Measurements from ENCODE around the gene ZC3H12D.

ZC3H12D gene

DNA sequence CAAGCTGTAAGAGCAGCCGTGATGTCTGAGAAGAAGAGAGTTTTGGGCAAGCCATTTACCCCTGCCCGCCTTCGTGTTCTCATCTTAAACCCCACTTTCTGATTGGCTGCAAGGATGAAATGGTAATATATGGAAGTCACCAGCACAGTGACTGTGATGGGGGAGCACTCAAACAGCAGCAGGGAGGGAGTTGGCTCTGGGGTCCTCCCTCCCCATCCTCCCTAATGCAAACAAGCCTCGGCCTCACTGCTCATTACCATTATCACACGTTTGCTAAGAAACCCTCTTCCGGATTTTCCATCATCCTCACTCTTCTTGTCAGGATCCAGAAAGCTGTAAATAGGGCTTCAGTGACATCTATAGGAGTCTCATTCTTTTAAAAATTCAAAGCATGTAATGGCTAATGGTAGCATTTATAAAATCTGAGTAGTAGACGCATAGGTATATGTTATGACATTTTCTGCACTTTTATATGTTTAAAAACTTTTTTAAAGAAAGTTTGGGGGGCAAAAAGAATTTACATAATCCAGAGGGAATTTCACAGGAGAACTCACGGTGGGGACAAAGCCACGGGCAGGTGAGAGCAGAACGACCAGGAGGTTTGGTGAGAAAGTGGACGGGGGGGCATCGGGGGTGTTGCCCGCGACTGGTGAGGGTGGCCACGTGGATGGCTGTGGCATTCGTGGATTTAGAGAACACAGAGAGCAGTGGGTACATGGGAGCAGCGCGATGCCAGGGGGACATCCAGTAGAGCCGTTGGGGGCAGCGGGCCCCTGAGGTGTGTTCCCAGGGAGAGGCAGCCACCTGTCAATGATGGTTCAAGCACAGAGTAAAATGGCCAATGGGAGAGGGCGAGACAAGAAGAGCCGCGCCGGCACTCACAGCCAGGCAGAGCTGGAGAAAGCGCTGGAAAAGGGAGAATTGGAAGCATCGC lies 55.1 kb downstream of the ZC3H12D start:
- Mint-ChIP-seq H3K27me3 (no peaks in the 10 kb centered on the region), H3K27ac (peak overlapping the region; percentile 78 to 92), H3K9me3 (no peaks in the 10 kb centered on the region), H3K4me3 (no peak overlapping the region), H3K4me1 (peaks cover 12% of the 10 kb centered on the region)
- DNase-seq (no peak), ATAC-seq (no peak)

DNA sequence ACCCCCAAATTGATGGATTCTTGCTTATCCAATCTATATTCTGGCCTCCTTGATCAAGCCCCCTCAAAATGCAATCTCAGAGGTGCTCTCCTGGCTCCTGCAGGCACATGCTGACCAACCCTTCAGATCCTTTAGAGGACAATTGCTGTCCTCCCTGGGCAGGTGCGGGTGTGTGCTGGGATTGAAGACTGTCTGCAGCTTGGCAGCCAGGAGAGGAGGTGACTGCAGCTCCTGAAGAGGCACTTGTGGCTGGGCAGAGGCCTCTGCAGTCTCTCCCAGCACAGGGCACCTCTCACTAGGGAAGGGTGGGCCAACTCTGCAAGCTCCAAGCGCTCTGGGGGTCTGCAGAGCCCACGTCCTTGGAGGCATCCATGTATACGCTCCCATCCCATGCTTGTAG lies 56.2 kb downstream of the ZC3H12D start:
- no peaks in the 10 kb centered on the region for H3K9me3 Mint-ChIP-seq
- no peaks in the 10 kb centered on the region for H3K27me3 Mint-ChIP-seq
- peaks cover 12% of the 10 kb centered on the region for H3K4me1 Mint-ChIP-seq
- no peak for DNase-seq
- H3K4me3 Mint-ChIP-seq = no peak overlapping the region
- ATAC-seq = no peak
- H3K27ac Mint-ChIP-seq = peak overlapping the region in 1 of 2 donors; percentile 83

DNA sequence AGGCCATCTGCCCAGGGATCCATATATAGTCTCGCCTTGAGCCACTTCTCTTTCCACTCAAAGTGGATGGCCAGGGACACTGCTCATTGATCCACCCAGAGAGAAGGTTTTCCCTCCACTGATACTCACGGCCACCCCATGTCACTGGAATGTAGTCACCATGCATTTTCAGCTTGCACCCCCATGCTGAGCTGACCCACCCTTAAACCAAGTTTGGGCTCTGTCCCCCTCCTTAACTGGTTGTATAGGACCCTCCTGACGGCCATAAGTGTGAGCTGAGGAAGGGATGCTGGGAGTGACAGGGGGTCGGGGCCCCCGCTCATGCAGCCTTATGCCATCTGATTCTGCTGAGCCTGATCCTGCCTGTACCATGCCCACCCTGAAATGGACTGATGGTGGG lies 59.1 kb downstream of the ZC3H12D start:
- H3K27ac Mint-ChIP-seq = peak overlapping the region in 1 of 2 donors; percentile 55
- H3K4me3 Mint-ChIP-seq = no peak overlapping the region
- H3K9me3 Mint-ChIP-seq = no peaks in the 10 kb centered on the region
- ATAC-seq = no peak
- peaks cover 6% of the 10 kb centered on the region for H3K4me1 Mint-ChIP-seq
- no peaks in the 10 kb centered on the region for H3K27me3 Mint-ChIP-seq
- no peak for DNase-seq

- H3K4me3 Mint-ChIP-seq = no peak overlapping the region
- no peaks in the 10 kb centered on the region for H3K9me3 Mint-ChIP-seq
- no peak overlapping the region for H3K27ac Mint-ChIP-seq
- DNase-seq = no peak
- no peaks in the 10 kb centered on the region for H3K27me3 Mint-ChIP-seq
- no peak for ATAC-seq
- peaks cover 6% of the 10 kb centered on the region for H3K4me1 Mint-ChIP-seq
Observed at GRCh38 chr6:149425224-149425623, 59.6 kb downstream of the ZC3H12D start.

DNA sequence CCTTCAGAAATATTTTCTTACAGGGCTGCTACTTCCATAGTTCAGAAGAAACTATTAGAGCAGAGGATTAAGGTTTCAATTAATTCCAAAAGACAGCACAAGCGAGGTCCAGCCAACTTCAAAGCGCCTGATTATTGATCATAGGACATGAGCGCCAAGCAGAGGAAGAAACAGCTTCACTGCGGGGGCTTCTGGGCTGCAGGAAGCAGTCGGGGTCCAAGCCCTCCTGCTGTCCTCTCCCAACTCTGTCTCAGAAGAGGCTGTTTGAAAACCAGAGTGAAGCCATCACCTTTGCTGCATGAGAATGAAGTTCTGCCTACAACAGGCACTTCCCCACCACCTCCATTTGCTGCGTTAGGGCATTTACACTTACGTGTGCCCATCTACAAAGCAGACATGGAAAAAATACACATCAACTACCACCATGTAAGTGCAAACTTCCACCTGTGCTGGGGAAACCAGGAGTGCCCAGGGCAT lies 60.8 kb downstream of the ZC3H12D start:
- Mint-ChIP-seq H3K9me3 (no peaks in the 10 kb centered on the region), H3K4me3 (no peak overlapping the region), H3K4me1 (peaks cover 2% of the 10 kb centered on the region), H3K27ac (peak overlapping the region in 1 of 2 donors; percentile 51), H3K27me3 (no peaks in the 10 kb centered on the region)
- DNase-seq (no peak), ATAC-seq (no peak)

DNA sequence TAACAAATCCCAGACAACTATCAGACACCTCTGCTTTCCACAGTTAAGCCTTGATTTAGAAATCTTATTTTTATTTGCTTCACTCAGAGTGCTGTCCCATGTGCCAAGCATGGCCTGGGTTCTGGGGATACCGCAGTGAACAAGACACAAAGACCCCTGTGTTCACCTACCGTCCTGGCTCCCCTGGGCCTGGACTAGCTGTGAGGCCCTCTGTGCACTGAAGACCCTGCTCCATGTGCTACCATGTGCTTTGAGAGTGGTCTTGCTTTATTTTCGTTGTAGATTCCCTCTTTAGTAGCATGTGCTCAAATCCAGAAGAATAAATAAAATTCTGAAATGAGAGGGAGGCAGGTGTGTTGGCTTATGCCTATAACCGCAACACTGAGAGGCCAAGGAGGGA lies 62.2 kb downstream of the ZC3H12D start:
- no peaks in the 10 kb centered on the region for H3K9me3 Mint-ChIP-seq
- no peak overlapping the region for H3K4me3 Mint-ChIP-seq
- DNase-seq (no peak), ATAC-seq (no peak)
- H3K27me3 Mint-ChIP-seq = no peaks in the 10 kb centered on the region
- no peaks in the 10 kb centered on the region for H3K4me1 Mint-ChIP-seq
- peak overlapping the region in 1 of 2 donors; percentile 14 for H3K27ac Mint-ChIP-seq

DNA sequence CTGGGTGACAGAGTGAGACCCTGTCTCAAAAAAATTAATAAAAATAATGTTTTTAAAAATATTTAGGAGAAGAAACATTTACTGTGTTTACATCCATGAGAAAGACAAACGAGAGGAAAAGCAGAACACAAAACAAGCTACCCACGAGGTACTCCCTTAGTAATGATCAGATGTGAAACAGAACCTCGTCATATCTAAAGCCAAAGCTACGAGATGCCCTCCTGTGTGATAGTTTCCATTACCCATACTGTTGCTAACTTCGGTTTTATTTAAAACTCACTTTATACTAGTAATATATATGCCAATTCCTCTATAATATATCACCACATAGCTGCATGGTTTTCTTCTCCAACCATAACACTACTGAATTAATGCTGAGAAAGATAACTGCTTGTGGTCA lies 63.7 kb downstream of the ZC3H12D start:
- no peaks in the 10 kb centered on the region for H3K4me1 Mint-ChIP-seq
- no peak for ATAC-seq
- H3K27me3 Mint-ChIP-seq = no peaks in the 10 kb centered on the region
- no peak for DNase-seq
- H3K4me3 Mint-ChIP-seq = no peak overlapping the region
- H3K9me3 Mint-ChIP-seq = peaks cover 0 to 4% of the 10 kb centered on the region in 2 donors
- H3K27ac Mint-ChIP-seq = no peak overlapping the region

GRCh38 chr6:149419696-149420404 lies 65.0 kb downstream of the ZC3H12D start:
- DNase-seq (no peak), ATAC-seq (no peak)
- peaks cover 5% of the 10 kb centered on the region for H3K4me1 Mint-ChIP-seq
- H3K27me3 Mint-ChIP-seq = no peaks in the 10 kb centered on the region
- peaks cover 6 to 8% of the 10 kb centered on the region in 2 donors for H3K9me3 Mint-ChIP-seq
- no peak overlapping the region for H3K4me3 Mint-ChIP-seq
- no peak overlapping the region for H3K27ac Mint-ChIP-seq

DNA sequence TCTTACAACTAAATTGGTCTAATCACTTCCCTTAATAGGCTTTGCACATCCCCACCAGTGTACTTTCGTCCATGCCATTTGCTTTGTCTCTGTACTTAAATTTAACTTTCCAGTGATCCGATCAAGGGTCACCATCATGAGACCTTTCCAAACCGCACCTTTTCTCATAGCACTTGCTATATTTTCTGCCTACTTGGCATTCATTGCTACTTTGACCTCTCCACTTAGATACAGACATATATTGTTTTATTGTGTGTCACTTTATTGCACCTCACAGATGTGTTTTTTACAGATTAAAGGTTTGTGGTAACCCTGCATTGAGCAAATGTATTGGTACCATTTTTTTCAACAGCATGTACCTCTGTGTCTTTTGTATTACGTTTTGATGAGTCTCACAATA lies 70.0 kb downstream of the ZC3H12D start:
- ATAC-seq (no peak), DNase-seq (no peak)
- Mint-ChIP-seq H3K27me3 (no peaks in the 10 kb centered on the region), H3K4me3 (no peak overlapping the region), H3K4me1 (peaks cover 5% of the 10 kb centered on the region), H3K27ac (no peak overlapping the region), H3K9me3 (peaks cover 9 to 11% of the 10 kb centered on the region in 2 donors)

GRCh38 chr6:149414009-149414408 lies 70.8 kb downstream of the ZC3H12D start:
- H3K4me3 Mint-ChIP-seq = no peak overlapping the region

DNA sequence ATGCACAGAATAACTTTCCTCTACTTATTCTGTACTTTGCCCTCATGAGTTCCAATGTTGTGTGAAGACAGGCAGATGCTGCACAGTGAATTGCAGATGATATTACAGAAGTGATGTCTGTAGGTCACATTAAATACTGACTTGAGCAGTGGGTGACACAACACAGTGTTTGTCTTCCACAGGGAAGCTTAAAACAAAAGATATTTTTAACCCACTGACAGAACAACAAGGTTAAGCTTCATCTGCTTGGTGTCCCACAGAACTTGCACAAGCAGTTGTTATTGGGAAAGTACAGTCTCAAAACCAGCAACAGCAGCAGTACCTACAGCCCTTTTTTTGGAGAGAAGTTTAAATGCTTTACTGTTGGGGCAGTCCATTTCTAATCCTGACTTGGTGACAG lies 74.3 kb downstream of the ZC3H12D start:
- Mint-ChIP-seq H3K9me3 (peaks cover 7 to 9% of the 10 kb centered on the region in 2 donors), H3K27ac (peak overlapping the region in 1 of 2 donors; percentile 5), H3K4me3 (no peak overlapping the region), H3K4me1 (peaks cover 10% of the 10 kb centered on the region), H3K27me3 (no peaks in the 10 kb centered on the region)
- DNase-seq = no peak
- no peak for ATAC-seq

More at GRCh38 chr6:149414009-149414408, 70.8 kb downstream of the ZC3H12D start:
- Mint-ChIP-seq H3K4me1 (peaks cover 5% of the 10 kb centered on the region), H3K27ac (no peak overlapping the region), H3K9me3 (peaks cover 9 to 11% of the 10 kb centered on the region in 2 donors), H3K27me3 (no peaks in the 10 kb centered on the region)
- DNase-seq (no peak), ATAC-seq (no peak)

GRCh38 chr6:149409617-149410016 lies 75.2 kb downstream of the ZC3H12D start:
- no peak for ATAC-seq
- H3K4me1 Mint-ChIP-seq = peaks cover 19% of the 10 kb centered on the region
- no peak overlapping the region for H3K27ac Mint-ChIP-seq
- DNase-seq = no peak
- peaks cover under 1 to 1% of the 10 kb centered on the region in 2 donors for H3K9me3 Mint-ChIP-seq
- H3K4me3 Mint-ChIP-seq = no peak overlapping the region
- no peaks in the 10 kb centered on the region for H3K27me3 Mint-ChIP-seq

GRCh38 chr6:149405823-149406765 lies 78.7 kb downstream of the ZC3H12D start:
- no peaks in the 10 kb centered on the region for H3K9me3 Mint-ChIP-seq

GRCh38 chr6:149403534-149403933 lies 81.3 kb downstream of the ZC3H12D start:
- Mint-ChIP-seq H3K4me3 (no peak overlapping the region), H3K4me1 (peaks cover 40% of the 10 kb centered on the region), H3K27ac (peak overlapping the region in 1 of 2 donors; percentile 77), H3K27me3 (no peaks in the 10 kb centered on the region), H3K9me3 (no peaks in the 10 kb centered on the region)
- no peak for ATAC-seq
- DNase-seq = no peak

More at GRCh38 chr6:149405823-149406765, 78.7 kb downstream of the ZC3H12D start:
- no peaks in the 10 kb centered on the region for H3K27me3 Mint-ChIP-seq
- DNase-seq (no peak), ATAC-seq (peak; percentile 82)
- peak overlapping the region; percentile 87 to 91 for H3K27ac Mint-ChIP-seq
- H3K4me3 Mint-ChIP-seq = peak overlapping the region; percentile 17 to 30
- H3K4me1 Mint-ChIP-seq = peaks cover 40% of the 10 kb centered on the region

DNA sequence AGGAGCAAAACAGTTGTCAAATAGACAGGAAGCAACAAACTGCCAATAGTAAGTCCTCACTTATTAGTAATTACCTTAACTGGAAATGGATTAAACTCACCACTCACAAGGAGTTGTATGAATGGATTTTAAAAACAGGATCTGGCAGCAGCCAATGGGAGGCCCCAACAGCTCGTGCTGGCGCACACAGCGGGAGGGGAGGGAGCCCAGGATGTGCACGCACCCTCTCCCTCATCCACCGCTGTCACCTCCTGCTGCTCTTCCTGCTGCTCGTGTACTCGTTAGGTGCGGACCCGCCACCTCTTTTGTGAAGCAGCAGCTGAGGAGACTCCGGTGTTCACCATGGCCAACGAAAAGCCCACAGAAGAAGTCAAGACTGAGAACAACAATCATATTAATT lies 84.8 kb downstream of the ZC3H12D start, which contains the start of gene SUMO4:
Gene SUMO4, plus strand, starts transcription at position 213 of the 400 bp plus-strand sequence. Its CDS starts 130 bp downstream, at position 343.
- ATAC-seq = no peak
- Mint-ChIP-seq H3K4me3 (no peak within 1 kb of the TSS), H3K4me1 (peaks cover 40% of the 10 kb centered on the region), H3K27ac (peak within 1 kb of the TSS in 1 of 2 donors; percentile 67), H3K9me3 (no peaks in the 10 kb centered on the region), H3K27me3 (no peaks in the 10 kb centered on the region)
- DNase-seq = no peak

Data from stimulated activated naive CD8-positive, alpha-beta T cell treated with anti-CD3 and anti-CD28 coated beads, Interleukin-15, amount 100 ng/mL, for 72 hours (primary cell).